ENCODE data around the gene POLR2J.

DNA sequence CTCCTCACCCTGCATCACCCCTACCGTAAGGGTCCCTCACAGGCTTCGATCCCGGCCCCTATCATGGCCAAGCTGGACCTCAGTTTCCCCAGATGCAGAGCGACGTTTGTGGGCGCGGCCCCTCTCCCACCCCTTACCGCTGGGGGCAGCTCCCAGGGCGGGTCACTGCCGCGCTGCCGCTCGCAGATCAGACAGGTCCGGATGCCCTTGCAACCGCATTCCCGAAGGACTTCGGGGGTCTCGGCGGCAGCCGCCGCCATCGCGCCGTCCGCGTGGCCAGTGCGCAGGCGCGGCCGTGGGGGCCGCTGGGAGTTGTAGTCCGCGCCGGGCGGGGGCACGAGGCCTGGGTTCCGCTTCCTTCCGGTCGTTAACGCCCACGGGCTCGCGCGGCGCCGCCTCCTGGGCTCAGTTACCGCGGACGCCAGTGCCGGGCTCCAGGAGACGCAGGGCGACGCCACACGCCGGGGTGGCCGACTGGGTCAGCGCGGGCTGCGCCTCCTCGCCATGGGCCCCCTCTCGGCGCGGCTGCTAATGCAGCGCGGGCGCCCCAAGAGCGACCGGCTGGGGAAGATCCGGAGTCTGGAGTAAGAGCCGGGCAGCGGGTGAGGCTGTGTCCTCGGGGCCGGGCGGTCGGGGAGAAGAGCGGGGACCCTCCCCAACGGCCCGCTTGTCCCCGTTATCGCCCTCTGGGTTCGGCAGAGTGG is 14.0 kb downstream of the POLR2J start, which contains the start of the genes ALKBH4 and LRWD1:
- peak; percentile 70 for TF ChIP-seq POLR2A (IDR thresholded peaks at IDR 0.05; ENCODE audit: low read length)
- no peak for TF ChIP-seq GATA1 (IDR thresholded peaks at IDR 0.05; ENCODE audit: low read depth, low read length)

Measured in erythroblast (primary cell).